ENCODE data around the gene CAB39L. TPM values are rescaled to one million over a fixed set of nuclear protein-coding genes. Genes with fewer than 3 reads are reported as not detected.
A peak's percentile ranks its signal among the peaks of the same experiment; 100 is the strongest.

The CAB39L gene
- total and polyA plus RNA-seq, 11 donors: 5.9 to 27.4 (median 16.2) TPM

DNA sequence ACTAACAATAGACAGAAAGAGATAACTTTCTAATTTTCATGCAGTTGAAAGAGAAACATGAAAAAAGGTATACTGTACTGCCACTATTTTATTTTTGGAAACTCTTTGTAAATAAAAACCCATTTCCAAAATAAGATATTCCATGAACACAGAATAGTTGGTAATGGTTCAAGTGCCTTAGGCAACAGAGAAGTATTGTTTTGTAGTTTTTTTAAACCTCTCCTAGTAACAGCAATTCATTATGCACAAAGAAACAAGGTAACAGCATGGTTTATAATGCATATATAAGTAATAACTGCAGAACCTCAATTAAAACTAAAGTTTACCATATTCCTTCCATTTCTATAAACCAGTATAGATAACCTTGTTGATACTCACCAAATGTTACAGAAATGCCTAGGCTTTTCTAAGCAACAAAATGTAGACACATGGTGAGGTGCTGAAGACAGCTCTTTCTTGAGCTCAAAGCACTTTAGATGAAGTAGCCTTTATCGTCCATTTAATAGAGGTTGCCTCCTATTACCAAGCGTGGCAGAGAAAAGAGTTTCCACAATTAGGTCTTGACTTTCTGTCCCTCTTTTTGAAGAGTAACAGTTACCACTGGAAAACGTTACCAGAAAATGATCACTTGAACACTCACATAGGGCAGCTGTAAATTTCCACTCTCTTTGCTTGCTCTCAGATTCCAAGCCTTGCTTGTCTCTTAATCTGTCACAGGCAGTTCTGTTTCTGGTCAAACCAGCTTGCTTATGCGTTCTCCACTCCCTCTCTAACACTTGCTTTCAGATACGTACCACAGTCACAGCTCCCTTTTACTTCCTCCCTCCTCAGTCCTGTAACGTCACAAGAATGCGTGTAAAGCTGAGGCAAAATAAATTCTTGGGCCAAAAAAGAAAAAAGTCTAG, 42.9 kb downstream of the CAB39L start:
- Histone ChIP-seq H3K36me3 (peaks cover 0 to 7% (median 0%) of the 10 kb centered on the region in 9 donors), H3K9me3 (peaks cover 0 to 24% (median 14%) of the 10 kb centered on the region in 12 donors), H3K27ac (peak overlapping the region; percentile 50 to 86 (median 80)), H3K4me1 (peaks cover 0 to 7% (median 2%) of the 10 kb centered on the region in 12 donors), H3K27me3 (no peaks in the 10 kb centered on the region), H3K4me3 (peak overlapping the region in 11 of 12 donors; percentile 13 to 57 (median 43))
- TF ChIP-seq, protein P1, sequence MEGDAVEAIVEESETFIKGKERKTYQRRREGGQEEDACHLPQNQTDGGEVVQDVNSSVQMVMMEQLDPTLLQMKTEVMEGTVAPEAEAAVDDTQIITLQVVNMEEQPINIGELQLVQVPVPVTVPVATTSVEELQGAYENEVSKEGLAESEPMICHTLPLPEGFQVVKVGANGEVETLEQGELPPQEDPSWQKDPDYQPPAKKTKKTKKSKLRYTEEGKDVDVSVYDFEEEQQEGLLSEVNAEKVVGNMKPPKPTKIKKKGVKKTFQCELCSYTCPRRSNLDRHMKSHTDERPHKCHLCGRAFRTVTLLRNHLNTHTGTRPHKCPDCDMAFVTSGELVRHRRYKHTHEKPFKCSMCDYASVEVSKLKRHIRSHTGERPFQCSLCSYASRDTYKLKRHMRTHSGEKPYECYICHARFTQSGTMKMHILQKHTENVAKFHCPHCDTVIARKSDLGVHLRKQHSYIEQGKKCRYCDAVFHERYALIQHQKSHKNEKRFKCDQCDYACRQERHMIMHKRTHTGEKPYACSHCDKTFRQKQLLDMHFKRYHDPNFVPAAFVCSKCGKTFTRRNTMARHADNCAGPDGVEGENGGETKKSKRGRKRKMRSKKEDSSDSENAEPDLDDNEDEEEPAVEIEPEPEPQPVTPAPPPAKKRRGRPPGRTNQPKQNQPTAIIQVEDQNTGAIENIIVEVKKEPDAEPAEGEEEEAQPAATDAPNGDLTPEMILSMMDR (IDR thresholded peaks at IDR 0.05): no peak
- no peak for TF ChIP-seq POLR2A (IDR thresholded peaks at IDR 0.05)
- WGBS, 4 donors: 16 to 26% (median 22%) methylated on average over 7 of the region's 7 CpGs
- DNase-seq (peak in 1 of 5 donors; percentile 18), ATAC-seq (peak; percentile 84 to 97 (median 94))
- intact Hi-C loops (cut with DNase I): no loop called here

DNA sequence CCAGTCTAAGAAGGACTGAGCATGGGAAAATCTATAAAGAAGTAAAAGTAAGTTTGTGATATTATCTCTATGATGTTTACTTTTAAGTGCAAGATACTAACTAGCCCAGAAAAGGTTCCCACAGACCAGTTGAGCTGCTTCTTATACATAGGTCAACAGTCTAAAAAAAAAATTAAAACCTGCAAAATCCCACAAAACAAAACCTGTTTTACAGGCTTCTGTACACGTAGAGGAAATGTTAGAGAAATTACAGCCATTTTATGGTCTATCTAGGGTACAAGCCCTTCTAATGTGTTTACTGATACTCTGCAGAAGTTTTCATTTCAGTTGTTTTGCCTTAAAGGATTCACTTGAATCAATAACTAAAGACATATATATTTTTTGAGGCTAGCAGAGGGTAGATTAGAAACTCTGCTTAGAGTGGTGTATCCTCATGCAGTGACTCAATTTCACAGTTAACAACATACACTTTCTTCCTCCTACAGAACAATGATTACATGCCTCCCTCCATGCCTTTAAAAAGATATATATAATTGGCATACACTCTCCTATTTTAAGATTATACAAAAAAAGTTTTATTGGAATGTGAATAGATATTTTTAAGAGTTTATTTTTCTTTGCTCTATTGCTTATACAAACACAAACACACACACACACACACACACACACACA, 43.9 kb downstream of the CAB39L start:
- Histone ChIP-seq H3K4me1 (peaks cover 0 to 7% (median 2%) of the 10 kb centered on the region in 12 donors), H3K27ac (peak overlapping the region in 5 of 12 donors; percentile 20 to 86 (median 80)), H3K36me3 (peaks cover 0 to 7% (median 0%) of the 10 kb centered on the region in 9 donors), H3K9me3 (peaks cover 0 to 15% (median 10%) of the 10 kb centered on the region in 12 donors), H3K4me3 (peak overlapping the region in 10 of 12 donors; percentile 13 to 57 (median 45)), H3K27me3 (no peaks in the 10 kb centered on the region)
- TF ChIP-seq POLR2A (IDR thresholded peaks at IDR 0.05): no peak
- TF ChIP-seq, protein P1 (IDR thresholded peaks at IDR 0.05): no peak
- 57 to 83% (median 73%) methylated on average over 1 of the region's 1 CpG for WGBS, 4 donors
- DNase-seq: no peak
- ATAC-seq: no peak
- intact Hi-C loops (cut with DNase I): no loop called here

DNA sequence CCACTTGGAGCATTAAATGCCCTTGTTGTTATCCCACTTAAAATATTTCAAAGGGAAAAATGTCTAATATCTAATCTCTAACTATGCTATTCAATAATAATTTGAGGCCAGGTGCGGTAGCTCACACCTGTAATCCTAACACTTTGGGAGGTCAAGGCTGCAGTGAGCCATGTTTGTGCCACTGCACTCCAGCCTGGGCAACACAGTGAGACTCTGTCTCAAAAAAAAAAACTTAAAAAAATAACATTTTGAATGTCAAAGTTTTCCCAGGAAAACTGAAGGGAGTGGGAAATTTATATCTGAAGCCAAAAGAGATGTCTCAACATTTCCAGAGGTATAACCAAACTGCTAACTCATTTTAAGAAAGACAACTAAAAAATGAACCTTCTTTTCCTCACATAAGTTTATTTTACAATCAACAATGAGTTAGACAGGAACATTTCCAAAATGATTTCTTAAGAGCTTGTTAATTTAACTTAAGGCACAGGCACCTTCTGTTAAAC, 47.9 kb downstream of the CAB39L start:
- no peak for DNase-seq
- H3K36me3 ChIP-seq: no peaks in the 10 kb centered on the region
- peak overlapping the region in 9 of 12 donors; percentile 3 to 86 (median 49) for H3K27ac ChIP-seq
- peak in 2 of 4 donors; percentile 33 to 34 for ATAC-seq
- peaks cover 0 to 7% (median 0%) of the 10 kb centered on the region in 12 donors for H3K4me1 ChIP-seq
- peaks cover 0 to 7% (median 0%) of the 10 kb centered on the region in 12 donors for H3K9me3 ChIP-seq
- H3K4me3 ChIP-seq: no peak overlapping the region
- TF ChIP-seq POLR2A (IDR thresholded peaks at IDR 0.05): no peak
- TF ChIP-seq, protein P1 (IDR thresholded peaks at IDR 0.05): no peak
- intact Hi-C loops (cut with DNase I): no loop called here
- WGBS, 4 donors: 76 to 97% (median 91%) methylated on average over 1 of the region's 1 CpG
- H3K27me3 ChIP-seq: no peaks in the 10 kb centered on the region
